Ramos (cell line): ENCODE measurements around the gene TBX10.
"Not testable (repeated sequence)": the region's sequence is repeated elsewhere in the genome, so short reads cannot be mapped to it uniquely, and the experiment has no call there.

Source experiments
- in situ Hi-C: fragments of 300-500 bp; cut with MboI; formaldehyde crosslinking; loops from one replicate; pipeline ENCODE4 v1.14.3; 2022; ENCODE audit warnings: low sequenced_read_pairs; ENCODE audit not compliant: unreplicated experiment

Gene TBX10

GRCh38 chr11:67619683-67620618, 19.6 kb downstream of the TBX10 start:
- in situ Hi-C loops, result not testable (repeated sequence)

GRCh38 chr11:67618901-67619659, 20.5 kb downstream of the TBX10 start:
- in situ Hi-C loops, result not testable (repeated sequence)

- in situ Hi-C loops, result no loop called here
Measured at GRCh38 chr11:67617243-67617953, 22.2 kb downstream of the TBX10 start.

- in situ Hi-C loops, result no loop called here
Measured at GRCh38 chr11:67616431-67617242, 22.9 kb downstream of the TBX10 start.

GRCh38 chr11:67615728-67616430, 23.7 kb downstream of the TBX10 start:
- in situ Hi-C loops, result no loop called here

- in situ Hi-C loops, result no loop called here
Measured at GRCh38 chr11:67614730-67615714, 24.5 kb downstream of the TBX10 start.

GRCh38 chr11:67613960-67614715, 25.4 kb downstream of the TBX10 start:
- in situ Hi-C loops, result no loop called here

GRCh38 chr11:67613313-67613959, 26.1 kb downstream of the TBX10 start:
- in situ Hi-C loops, result no loop called here

GRCh38 chr11:67612751-67613150, 26.8 kb downstream of the TBX10 start:
- in situ Hi-C loops, result no loop called here

GRCh38 chr11:67611704-67612587, 27.6 kb downstream of the TBX10 start:
- in situ Hi-C loops, result no loop called here

GRCh38 chr11:67611165-67611564, 28.4 kb downstream of the TBX10 start:
- in situ Hi-C loops, result no loop called here

- in situ Hi-C loops, result no loop called here
Measured at GRCh38 chr11:67610302-67610868, 29.2 kb downstream of the TBX10 start.

- in situ Hi-C loops, result no loop called here
Measured at GRCh38 chr11:67609316-67609715, 30.2 kb downstream of the TBX10 start.

GRCh38 chr11:67608486-67608885, 31.1 kb downstream of the TBX10 start:
- in situ Hi-C loops, result no loop called here

GRCh38 chr11:67607507-67607906, 32.1 kb downstream of the TBX10 start:
- in situ Hi-C loops, result no loop called here
